GM21529 (cell line): ENCODE measurements around the gene CCSER2.

ENCODE experiments used
- ATAC-seq: cut with Tn5 transposase; IDR thresholded peaks from one replicate; pipeline ENCODE4 v1.9.1; 2021; ENCODE audit not compliant: unreplicated experiment

The CCSER2 gene

DNA sequence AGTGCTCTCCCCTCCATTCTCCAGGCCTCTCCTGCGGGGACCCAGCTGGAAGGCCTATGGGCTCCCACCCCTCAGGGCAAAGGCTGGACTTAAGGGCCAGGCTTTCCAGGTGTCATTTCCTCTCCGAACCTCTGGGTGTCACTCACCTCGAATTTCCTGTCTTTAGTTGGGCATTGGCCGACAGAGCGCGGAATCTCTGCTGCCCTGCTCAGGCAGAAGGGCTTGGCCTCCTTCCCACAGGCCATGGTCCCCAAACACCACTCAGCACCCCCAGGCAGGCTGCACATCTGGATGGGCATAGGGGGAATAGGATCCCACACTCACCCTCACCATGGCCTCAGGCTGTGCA, 212.9 kb downstream of the CCSER2 start:
- no peak for ATAC-seq

DNA sequence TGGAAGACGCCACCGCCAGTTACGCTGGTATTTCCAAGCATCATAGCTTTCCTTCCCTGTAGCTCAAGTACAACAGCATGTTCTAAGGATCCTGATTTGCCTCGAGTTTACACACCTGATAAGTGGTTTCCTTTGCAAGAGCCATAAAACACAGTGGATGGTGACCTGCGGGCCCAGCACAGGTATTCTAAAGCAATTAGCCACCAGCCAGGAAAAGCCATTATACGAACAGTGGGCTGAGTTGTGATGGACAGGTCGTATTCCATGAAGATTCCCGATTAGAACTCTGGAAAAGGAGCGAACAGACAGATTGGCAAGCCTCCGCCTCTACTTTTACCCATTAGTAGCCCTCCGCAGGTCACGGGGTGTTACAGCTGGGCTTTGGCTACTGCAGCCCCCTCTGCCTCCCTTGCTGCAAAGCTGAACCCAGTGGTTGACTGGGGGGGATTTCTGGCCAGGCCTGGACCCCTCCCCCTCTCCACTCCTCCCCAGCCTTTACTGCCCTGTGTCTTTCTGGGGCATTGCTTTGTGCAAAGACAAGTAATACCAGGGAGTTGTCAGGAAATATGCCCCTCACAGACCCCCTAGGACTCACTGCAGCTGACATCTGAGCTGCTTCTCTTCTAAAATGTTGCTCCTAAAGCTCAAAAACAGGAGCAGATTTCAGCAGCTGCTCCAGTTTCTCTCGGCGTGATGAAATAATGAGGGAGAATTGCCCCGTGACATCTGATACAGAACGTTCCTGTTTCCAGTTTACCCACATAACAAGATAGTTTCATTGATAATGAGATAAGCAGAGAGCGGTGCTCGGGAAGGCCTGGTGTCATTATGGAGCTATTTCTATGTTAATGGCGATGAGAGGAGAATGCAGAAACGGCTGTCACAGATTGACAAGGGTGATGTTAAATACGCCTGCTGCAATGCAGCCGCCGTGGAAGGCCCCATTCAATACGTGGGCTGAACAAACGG, 214.4 kb downstream of the CCSER2 start:
- ATAC-seq, result no peak

DNA sequence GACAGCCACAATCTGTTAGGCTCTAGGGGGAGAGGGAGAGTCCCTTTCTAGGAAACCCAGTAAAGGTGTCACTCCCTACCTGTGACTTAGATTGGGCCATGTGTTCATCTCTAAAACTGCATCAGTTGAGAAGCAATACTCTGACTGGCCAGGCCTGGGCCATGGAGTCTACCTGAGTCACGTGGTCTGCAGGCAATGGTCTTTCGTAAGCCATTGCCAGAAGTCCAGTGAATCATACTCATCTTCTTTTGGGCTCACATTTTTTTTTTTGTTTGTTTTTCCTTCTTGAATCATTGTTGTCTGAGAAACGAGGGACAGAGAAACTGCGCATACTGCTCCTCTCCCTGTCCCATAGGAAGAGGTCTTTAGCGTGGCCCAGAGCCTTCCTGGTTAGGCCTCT, 215.6 kb downstream of the CCSER2 start:
- ATAC-seq, result no peak

DNA sequence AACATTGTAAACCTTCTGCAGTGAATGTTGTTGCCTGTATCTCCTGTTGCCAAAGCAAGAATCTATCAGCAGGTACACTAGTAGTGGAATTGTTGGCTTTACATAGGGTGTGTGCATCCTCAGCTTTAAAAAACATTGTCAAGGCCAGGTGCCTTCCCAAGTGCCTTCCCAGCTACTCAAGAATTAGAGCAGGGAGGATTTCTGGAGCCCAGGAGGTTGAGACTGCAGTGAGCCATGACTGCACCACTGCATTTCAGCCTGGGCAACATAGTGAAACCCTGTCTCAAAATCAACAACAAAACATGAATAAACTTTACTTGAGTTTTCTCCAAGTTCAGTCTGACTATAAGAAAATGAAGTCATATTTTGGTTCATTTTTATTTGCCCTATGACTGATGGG, 217.3 kb downstream of the CCSER2 start:
- ATAC-seq, result no peak

DNA sequence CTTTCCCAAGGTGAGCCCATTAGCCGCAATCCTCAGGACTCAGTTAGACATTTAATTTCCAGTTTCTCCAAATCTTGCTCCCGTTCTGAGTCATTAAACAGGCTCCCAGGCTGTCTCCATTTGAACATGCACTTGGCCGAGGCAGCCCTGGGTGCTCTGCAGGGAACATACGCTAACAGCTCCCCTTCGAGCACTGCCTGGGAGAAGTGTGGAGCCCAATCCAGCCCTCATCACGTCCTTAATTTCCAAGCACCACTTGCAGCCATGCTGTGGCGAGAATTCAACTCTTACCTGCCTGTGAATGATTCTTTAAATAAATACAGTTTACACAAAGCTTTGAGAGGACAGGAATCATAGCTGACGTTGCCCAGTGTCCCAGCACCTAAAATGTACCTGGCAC, 218.2 kb downstream of the CCSER2 start:
- no peak for ATAC-seq

DNA sequence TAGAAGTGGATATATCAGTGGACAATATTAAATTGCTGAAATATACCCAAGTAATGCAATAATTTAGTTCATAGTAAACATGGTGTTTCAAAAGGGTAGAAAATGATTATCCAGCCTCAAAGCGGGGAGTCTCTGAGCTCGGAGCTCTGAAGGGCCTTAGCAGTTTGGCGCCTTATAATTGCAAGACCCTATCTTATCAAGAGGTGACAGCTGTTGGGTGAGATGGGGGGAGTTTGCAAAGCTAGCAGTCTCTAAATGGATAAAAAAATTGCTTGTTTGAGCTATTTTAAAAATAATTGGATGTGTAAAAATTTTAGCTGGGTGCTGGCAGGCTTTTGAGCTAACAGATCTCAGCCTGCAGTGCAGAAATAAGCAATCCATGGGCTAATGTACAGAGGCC, 219.2 kb downstream of the CCSER2 start:
- no peak for ATAC-seq

DNA sequence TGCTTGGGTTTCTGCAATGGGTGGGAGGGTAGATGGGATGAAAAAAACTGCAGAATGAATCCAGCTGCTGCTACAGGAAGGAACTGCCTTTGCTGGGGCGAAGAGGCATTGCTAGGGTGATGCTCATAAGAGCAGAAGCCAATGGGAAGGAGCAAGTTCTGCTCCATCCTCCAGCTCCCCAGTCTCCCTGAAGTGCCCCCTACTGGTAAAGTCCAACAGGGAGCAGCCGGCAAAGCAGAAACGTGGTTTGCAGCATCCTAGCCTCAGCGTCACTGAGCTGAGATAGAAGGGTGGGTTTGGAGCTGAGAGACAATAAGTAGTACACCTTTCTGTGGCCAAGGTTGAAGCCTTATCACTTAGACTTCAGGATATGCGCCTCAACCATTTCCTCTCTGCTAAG, 220.5 kb downstream of the CCSER2 start:
- ATAC-seq, result no peak

DNA sequence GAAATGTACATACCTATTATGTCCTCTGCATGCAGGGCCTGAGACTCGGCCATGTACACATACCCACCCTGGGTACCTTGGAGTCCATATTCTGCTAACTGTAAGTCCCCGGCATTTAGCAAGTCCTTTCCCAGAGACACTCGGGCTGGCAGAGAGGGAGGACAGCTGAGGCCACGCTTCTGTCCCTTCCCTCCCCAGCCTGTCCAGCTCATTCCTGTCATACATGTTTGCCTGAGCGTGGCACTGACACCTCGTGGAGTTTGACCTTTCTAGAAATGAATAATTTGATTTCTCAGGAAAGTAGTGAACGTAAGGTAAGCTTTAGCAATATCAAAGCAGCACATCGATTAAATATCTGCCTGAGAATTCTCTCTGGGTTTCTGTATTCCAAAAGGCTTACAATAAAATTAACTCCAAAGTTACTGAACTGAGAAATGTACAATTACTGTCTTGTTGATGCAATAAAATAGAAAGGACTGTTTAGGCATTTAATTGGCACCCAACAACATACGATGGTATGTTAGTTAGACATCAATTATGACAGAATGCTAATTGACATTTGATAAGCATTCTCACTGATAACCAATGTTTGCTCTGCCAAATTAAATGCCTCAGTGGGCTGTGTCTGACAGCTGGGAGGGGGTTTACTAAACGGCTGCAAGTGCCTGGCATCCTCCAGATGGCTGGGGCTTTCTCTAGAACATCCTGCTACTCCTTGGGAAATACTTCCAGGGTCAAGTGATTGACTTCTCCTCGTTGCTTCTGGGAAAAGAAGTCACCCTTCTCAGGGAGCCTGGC, 221.2 kb downstream of the CCSER2 start:
- ATAC-seq, result no peak

DNA sequence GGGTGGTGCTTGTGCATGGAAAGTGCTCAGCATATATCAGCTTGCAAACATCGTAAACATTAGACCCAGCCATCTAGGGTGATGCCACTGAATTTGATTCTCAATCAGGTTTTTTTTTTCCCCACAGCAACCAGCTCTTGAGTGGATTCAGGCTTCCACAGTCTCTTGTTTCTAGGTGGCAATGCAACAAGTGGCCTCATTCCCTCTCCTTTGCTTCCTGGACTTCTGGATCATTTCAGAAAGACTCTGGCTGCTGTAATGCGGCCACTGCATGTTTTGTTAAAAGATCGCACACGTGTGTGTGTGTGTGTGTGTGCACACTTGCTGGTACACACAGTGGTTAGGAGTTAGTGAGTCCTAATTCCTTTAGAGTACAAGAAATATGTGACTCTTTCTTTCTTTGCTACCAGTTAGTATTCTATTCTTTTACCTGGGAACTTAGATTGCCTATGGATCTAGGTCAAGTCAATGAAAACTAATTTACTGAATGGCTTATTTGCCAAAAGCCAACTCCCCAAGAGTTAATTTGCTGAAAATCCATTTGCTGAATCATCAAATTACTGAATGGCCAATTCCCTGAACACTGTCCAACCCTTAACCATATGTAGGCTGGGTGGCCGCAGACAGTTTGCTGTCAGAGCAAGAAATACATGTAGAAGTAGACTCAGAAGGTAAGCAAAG, 222.5 kb downstream of the CCSER2 start:
- ATAC-seq, result no peak

DNA sequence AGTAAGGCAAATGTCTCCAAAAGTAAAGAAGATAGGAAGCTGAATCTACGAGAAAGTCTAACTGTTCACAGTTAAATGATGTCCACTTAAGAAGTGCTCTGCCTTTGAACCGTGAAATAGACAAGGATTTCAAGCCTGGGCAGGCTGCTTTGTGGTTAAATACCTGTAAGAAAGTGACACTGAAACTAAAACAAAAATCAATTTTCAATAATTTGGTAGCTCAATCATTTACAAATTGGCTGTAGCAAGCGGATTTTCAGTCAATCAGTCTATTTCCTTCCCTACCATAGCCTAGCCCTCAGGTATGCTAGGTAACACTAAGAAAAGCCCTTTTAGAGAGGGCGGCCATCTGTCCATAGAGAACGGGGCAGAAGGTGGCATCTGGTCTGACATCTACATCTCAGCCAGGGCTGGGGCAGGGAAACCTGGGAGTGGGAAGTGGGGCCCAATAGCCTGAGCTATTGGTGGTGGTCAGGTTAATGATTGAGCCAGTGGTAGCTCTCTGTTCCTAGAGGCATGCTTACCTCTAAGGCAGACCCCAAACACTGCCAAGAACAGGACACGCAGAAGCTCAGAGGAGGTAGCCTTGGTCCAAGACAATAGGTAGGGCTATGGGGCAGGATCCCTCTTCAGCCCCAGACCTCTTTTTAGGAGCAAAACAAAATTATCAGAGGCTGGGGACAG, 223.2 kb downstream of the CCSER2 start:
- ATAC-seq, result no peak

DNA sequence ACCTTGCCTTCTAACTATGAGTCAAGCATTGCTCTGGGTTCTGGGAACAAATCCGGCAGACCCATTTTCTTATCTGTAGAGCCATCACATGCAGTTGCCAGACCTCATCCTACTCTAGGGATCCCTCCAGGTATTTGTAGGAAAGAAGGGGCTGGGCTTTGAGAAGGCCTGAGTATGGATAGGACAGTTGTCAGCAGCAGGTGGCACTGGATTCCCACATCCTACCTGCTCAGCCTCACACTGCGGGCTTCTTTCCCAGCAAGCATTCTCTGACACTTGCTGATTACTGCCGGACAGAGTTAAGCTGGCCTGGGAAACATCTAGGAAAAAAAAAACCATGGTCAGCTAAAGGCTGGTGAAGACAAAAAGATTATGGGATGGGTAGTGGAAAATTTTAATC, 224.1 kb downstream of the CCSER2 start:
- no peak for ATAC-seq

DNA sequence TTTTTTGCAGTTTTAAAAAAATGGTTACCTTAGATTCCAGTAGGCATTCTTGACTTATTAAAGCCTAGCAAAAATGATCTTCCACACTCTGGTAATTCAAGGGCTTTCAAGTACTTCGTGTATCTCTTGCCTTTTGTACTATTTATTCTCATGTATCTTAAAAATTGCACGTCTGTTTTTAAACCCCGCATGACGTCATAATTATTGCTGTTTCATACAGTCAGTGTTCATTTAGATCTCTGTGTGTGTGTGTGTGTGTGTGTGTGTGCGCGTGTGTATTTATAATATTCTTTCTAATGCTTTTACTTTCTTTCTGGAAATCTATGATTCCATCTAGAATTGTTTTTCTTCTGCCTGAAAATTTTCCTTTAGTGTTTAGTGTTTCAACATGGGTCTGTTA, 234.2 kb downstream of the CCSER2 start:
- ATAC-seq, result no peak

DNA sequence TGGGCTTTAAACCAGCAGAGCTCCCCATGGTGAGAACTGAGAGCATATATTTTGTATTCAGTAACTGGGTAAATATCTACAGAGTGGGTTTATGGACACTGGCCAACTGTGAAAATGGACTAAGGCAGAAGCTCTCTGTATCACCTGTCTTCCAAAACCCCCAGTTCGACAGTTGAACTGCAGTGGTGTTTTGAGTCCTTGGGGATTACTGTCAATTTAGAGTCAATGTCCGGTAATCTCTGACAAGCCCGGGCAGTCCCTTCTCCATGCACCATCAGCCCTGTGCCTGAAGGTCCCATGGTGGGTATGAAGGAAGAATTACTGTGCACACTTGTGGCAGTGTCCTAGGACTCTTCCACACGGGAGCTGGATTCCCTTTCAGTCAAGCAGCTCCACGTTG, 235.0 kb downstream of the CCSER2 start:
- peak; percentile 69 for ATAC-seq

DNA sequence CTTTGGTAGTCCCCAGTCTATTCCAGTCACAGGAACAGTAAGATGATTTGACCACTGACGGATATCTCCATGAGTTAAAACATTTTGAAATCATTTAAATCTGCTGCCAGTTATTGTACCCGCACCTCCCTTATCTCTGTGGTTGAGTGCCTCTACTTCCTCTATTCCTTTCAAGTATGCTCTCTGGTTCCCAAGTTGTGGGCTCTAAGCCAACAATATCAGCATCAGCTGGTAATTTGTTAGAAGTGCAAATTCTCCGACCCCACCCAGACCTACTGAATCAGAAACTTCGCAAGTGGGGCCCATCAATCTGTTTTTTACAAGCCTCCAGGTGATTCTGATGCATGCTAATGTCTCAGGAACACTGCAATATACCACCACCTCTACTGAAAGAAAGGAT, 235.5 kb downstream of the CCSER2 start:
- ATAC-seq, result peak; percentile 56

DNA sequence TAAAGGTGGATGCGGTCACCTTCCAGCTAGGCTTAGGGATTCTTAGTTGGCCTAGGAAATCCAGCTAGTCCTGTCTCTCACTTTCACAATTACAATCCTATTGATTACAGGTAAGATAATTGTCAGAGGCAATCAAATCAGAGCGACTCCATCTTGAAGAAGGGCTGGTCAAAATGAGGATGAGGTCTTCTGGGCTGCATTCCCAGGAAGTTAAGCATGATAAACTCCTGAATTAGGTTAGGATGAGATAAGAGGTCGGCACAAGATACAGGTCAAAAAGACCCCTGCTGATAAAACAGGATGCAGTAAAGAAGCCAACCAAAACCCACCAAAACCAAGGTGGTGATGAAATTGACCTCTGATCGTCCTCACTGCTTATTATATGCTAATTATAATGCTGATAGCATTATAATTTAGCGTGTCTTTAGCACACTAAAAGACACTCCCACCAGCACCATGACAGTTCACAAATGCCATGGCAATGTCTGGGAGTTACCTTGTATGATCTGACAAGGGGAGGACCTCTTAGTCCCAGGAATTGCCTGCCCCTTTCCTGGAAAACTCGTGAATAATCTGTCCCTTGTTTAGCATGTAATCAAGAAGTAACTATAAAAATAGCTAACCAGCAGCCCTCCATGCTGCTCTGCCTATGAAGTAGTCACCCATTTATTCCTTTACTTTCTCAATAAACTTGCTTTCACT, 237.6 kb downstream of the CCSER2 start:
- no peak for ATAC-seq

DNA sequence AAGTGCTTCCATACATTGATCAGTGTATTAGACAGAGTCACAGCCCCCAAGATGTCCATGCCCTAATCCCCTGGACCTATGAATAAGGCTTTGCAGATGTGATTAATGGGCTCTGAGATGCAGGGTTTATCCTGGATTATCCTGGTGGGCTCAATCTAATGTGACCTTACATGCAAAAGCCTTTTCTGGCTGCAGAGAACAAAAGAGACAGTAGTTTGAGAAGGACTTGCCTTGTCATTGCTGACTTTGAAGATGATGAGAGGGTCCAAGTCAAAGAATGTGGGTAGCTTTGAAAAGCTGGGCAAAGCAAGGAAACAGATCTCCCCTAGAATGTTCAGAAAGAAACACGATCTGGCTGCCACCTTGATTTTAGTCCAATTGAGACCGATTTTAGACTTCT, 238.7 kb downstream of the CCSER2 start:
- no peak for ATAC-seq
